ENCODE data around the gene KIF24. TPM values are rescaled to one million over a fixed set of nuclear protein-coding genes. Genes with fewer than 3 reads are reported as not detected.
"Not testable (repeated sequence)": the region's sequence is repeated elsewhere in the genome, so short reads cannot be mapped to it uniquely, and the experiment has no call there.

KIF24 gene
- total RNA-seq, 1 experiment from 2014 or later, result 4.2 TPM

DNA sequence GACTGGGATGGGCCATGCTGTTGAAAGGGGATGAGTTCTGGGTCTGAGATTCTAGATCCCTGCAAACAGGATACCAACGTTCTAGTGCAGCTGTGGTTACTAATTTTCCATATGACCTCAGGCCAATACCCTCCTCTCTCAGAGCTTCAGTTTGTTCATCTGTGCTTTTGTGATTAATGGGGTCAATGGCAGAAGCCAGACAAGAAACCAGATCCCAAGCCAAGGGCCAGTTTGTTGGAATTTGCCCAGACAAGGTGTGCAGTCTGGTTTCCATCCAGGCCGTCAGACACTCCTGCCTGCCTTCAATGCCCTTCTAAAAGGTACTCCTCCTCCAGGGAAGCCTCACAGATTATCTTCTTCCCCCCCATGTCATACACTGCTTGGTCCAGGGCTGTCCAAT, 36.2 kb upstream of the KIF24 start:
- peaks cover 3% of the 10 kb centered on the region for H3K9me3 Mint-ChIP-seq (ENCODE audit: low read depth, unreplicated experiment)
- BruUV-seq (replicated peaks), result no TSS peak
- CTCF ChIA-PET, result no interaction called here
- DNase-seq, result no peak
- intact Hi-C loops (cut with micrococcal nuclease; ENCODE audit: unreplicated experiment), result no loop called here
- no peaks in the 10 kb centered on the region for H3K4me1 Mint-ChIP-seq (ENCODE audit: low read depth, unreplicated experiment)
- no peaks in the 10 kb centered on the region for H3K27me3 Mint-ChIP-seq (ENCODE audit: unreplicated experiment)
- peaks cover 2% of the 10 kb centered on the region for H3K36me3 Mint-ChIP-seq (ENCODE audit: insufficient read depth, unreplicated experiment)
- no peak overlapping the region for H3K4me3 Mint-ChIP-seq (ENCODE audit: low read depth, unreplicated experiment)
- no peak for TF ChIP-seq CTCF (IDR thresholded peaks at IDR 0.05; ENCODE audit: unreplicated experiment)
- H3K27ac Mint-ChIP-seq (ENCODE audit: unreplicated experiment), result no peak overlapping the region

GRCh38 chr9:34363619-34364351, 34.7 kb upstream of the KIF24 start:
- no TSS peak for BruUV-seq (replicated peaks)
- no peak for DNase-seq
- intact Hi-C loops (cut with micrococcal nuclease; ENCODE audit: unreplicated experiment), result no loop called here
- H3K36me3 Mint-ChIP-seq (ENCODE audit: insufficient read depth, unreplicated experiment), result no peaks in the 10 kb centered on the region
- no peak for TF ChIP-seq CTCF (IDR thresholded peaks at IDR 0.05; ENCODE audit: unreplicated experiment)
- H3K9me3 Mint-ChIP-seq (ENCODE audit: low read depth, unreplicated experiment), result peaks cover 2% of the 10 kb centered on the region
- no peaks in the 10 kb centered on the region for H3K4me1 Mint-ChIP-seq (ENCODE audit: low read depth, unreplicated experiment)
- no peaks in the 10 kb centered on the region for H3K27me3 Mint-ChIP-seq (ENCODE audit: unreplicated experiment)
- H3K27ac Mint-ChIP-seq (ENCODE audit: unreplicated experiment), result no peak overlapping the region
- no peak overlapping the region for H3K4me3 Mint-ChIP-seq (ENCODE audit: low read depth, unreplicated experiment)
- CTCF ChIA-PET, result no interaction called here

DNA sequence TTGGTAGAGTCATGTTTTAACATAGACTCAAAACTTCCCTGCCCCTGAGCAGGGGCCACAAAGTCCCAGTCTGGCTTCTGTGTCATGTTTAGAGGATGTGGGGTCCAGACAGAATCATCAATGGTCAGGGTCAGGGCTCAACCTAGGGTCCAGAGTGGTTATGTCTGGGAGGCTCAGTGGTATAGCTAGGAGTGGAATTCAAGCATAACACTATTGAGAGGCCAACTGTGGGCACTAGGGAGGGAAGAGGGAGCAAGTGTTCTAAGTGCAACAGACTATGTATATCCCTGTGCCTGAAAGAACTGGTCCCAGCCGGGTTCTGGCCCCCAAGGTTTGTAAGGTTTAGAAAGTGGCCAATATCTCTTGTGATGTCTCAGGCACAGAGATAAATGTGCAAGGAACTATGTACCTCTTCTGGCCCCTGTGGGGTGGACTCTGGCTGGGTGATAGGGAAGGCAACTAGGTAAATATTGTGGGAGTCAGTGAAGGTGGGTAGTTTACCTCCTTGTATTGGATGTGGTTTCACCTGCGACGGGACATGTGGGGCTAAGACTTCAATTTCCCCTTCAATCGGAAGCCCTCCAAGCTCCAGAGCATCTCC, 33.6 kb upstream of the KIF24 start:
- CTCF ChIA-PET, result no interaction called here
- BruUV-seq (replicated peaks), result no TSS peak
- Mint-ChIP-seq H3K4me3 (ENCODE audit: low read depth, unreplicated experiment) (no peak overlapping the region), H3K27me3 (ENCODE audit: unreplicated experiment) (no peaks in the 10 kb centered on the region), H3K4me1 (ENCODE audit: low read depth, unreplicated experiment) (no peaks in the 10 kb centered on the region), H3K36me3 (ENCODE audit: insufficient read depth, unreplicated experiment) (no peaks in the 10 kb centered on the region), H3K27ac (ENCODE audit: unreplicated experiment) (no peak overlapping the region), H3K9me3 (ENCODE audit: low read depth, unreplicated experiment) (peaks cover 4% of the 10 kb centered on the region)
- no peak for DNase-seq
- intact Hi-C loops (cut with micrococcal nuclease; ENCODE audit: unreplicated experiment), result no loop called here
- TF ChIP-seq CTCF (IDR thresholded peaks at IDR 0.05; ENCODE audit: unreplicated experiment), result no peak

GRCh38 chr9:34352957-34353356, 23.9 kb upstream of the KIF24 start:
- DNase-seq; BruUV-seq (replicated peaks); H3K4me3 Mint-ChIP-seq (ENCODE audit: low read depth, unreplicated experiment); H3K27me3 Mint-ChIP-seq (ENCODE audit: unreplicated experiment); H3K27ac Mint-ChIP-seq (ENCODE audit: unreplicated experiment); H3K9me3 Mint-ChIP-seq (ENCODE audit: low read depth, unreplicated experiment); H3K4me1 Mint-ChIP-seq (ENCODE audit: low read depth, unreplicated experiment); H3K36me3 Mint-ChIP-seq (ENCODE audit: insufficient read depth, unreplicated experiment); intact Hi-C loops (cut with micrococcal nuclease; ENCODE audit: unreplicated experiment); CTCF ChIA-PET: not testable (repeated sequence)

- not testable (repeated sequence) for DNase-seq
- CTCF ChIA-PET, result interaction anchor here (0.6 kb wide), 1 partner anchor 9 kb away, joined by 6 read pairs; no protein-coding TSS in a partner anchor
Observed at GRCh38 chr9:34352122-34352652, 23.1 kb upstream of the KIF24 start.

More at GRCh38 chr9:34352122-34352652, 23.1 kb upstream of the KIF24 start:
- intact Hi-C loops (cut with micrococcal nuclease; ENCODE audit: unreplicated experiment); H3K36me3 Mint-ChIP-seq (ENCODE audit: insufficient read depth, unreplicated experiment); BruUV-seq (replicated peaks); H3K4me3 Mint-ChIP-seq (ENCODE audit: low read depth, unreplicated experiment); H3K27ac Mint-ChIP-seq (ENCODE audit: unreplicated experiment); H3K27me3 Mint-ChIP-seq (ENCODE audit: unreplicated experiment); H3K9me3 Mint-ChIP-seq (ENCODE audit: low read depth, unreplicated experiment); H3K4me1 Mint-ChIP-seq (ENCODE audit: low read depth, unreplicated experiment): not testable (repeated sequence)

Measured in Calu3 (cell line).